OCI-LY7 (cell line): ENCODE data around the gene C17orf50. TPM values are rescaled to one million over a fixed set of nuclear protein-coding genes. Genes with fewer than 3 reads are reported as not detected.

ENCODE experiments used
- BruUV-seq: library from RNA; stranded (reverse); fragments of 400-500 nt; replicated peaks from 2 replicates; lab custom pipeline; 2021; lab: Mats Ljungman, UMichigan
- CTCF ChIA-PET: fragments of 300-600 bp; sonication (Branson Sonifier 250); formaldehyde crosslinking; loops from one replicate; lab custom pipeline; 2022; ENCODE audit warnings: antibody characterized with exemption; ENCODE audit not compliant: unreplicated experiment; lab: Charles Lee
- POLR2A ChIA-PET: fragments of 300-600 bp; sonication (Branson Sonifier 250); formaldehyde crosslinking; loops from one replicate; lab custom pipeline; 2022; ENCODE audit warnings: antibody characterized with exemption; lab: Charles Lee
- DNase-seq: peaks from one replicate; pipeline ENCODE4 v3.0.0-alpha.2; 2015; ENCODE audit warnings: low spot score
- H2AFZ ChIP-seq: fragments of 200-600 bp; sonication (generic), shearing (Covaris generic); 2 replicates; pipeline ENCODE4 v1.6.1; 2014; ENCODE audit warnings: mild to moderate bottlenecking, antibody characterized with exemption, low read length, moderate library complexity
- H3K27ac ChIP-seq: fragments of 200-600 bp; sonication (generic); 2 replicates; pipeline ENCODE4 v1.5.1; 2014; ENCODE audit warnings: mixed run types, low read depth, mild to moderate bottlenecking, moderate library complexity, low read length, inconsistent platforms; ENCODE audit not compliant: poor library complexity, severe bottlenecking
- H3K36me3 ChIP-seq: fragments of 200-600 bp; sonication (generic); 2 replicates; pipeline ENCODE4 v1.6.1; 2014; ENCODE audit warnings: mild to moderate bottlenecking, antibody characterized with exemption, low read length, moderate library complexity, mixed read lengths; ENCODE audit not compliant: insufficient read depth
- H3K4me1 ChIP-seq: fragments of 200-600 bp; sonication (generic); 2 replicates; pipeline ENCODE4 v1.5.1; 2014; ENCODE audit warnings: mild to moderate bottlenecking, low read length; ENCODE audit not compliant: insufficient read depth, poor library complexity, severe bottlenecking
- H3K4me2 ChIP-seq: fragments of 200-600 bp; sonication (generic); 2 replicates; pipeline ENCODE4 v1.6.1; 2014; ENCODE audit warnings: mild to moderate bottlenecking, low read length
- H3K4me3 ChIP-seq: fragments of 200-600 bp; sonication (generic); 2 replicates; pipeline ENCODE4 v1.5.1; 2014; ENCODE audit warnings: mild to moderate bottlenecking, low read depth, low read length; ENCODE audit not compliant: poor library complexity, severe bottlenecking
- H3K79me2 ChIP-seq: fragments of 200-600 bp; sonication (generic); 2 replicates; pipeline ENCODE4 v1.6.1; 2016; ENCODE audit warnings: low read depth, mild to moderate bottlenecking, low read length, moderate library complexity, mixed read lengths; ENCODE audit not compliant: insufficient read depth
- H3K9me2 ChIP-seq: fragments of 200-600 bp; sonication (generic); 2 replicates; pipeline ENCODE4 v1.6.1; 2016; ENCODE audit warnings: mild to moderate bottlenecking, low read length, mixed read lengths; ENCODE audit not compliant: insufficient read depth
- H3K9me3 ChIP-seq: fragments of 200-600 bp; sonication (generic); 2 replicates; pipeline ENCODE4 v1.6.1; 2014; ENCODE audit warnings: mild to moderate bottlenecking, mixed run types, low read length, mixed read lengths
- H4K20me1 ChIP-seq: fragments of 200-600 bp; sonication (generic); 2 replicates; pipeline ENCODE4 v1.6.1; 2014; ENCODE audit warnings: mild to moderate bottlenecking, antibody characterized with exemption, low read length, moderate library complexity, mixed read lengths; ENCODE audit not compliant: insufficient read depth
- CTCF ChIP-seq: fragments of 200-600 bp; sonication (generic); conservative IDR thresholded peaks from 2 replicates; pipeline ENCODE4 v1.5.1; 2014; ENCODE audit warnings: mild to moderate bottlenecking, antibody characterized with exemption, low read length, moderate library complexity, mixed read lengths
- EZH2phosphoT487 ChIP-seq: fragments of 200-600 bp; sonication (generic); IDR thresholded peaks from 2 replicates; pipeline ENCODE4 v1.6.1; 2018; ENCODE audit warnings: low read depth, borderline replicate concordance, mild to moderate bottlenecking, mixed run types, antibody characterized with exemption, low read length, moderate library complexity, mixed read lengths
- intact Hi-C: fragments of 100-400 bp; cut with micrococcal nuclease; formaldehyde crosslinking; loops from one replicate; pipeline ENCODE4 v1.10.0; 2022; ENCODE audit not compliant: unreplicated experiment
- total RNA-seq, 2 experiments: library from RNA; depleted of rRNA in 1 of 2; stranded (reverse); fragments of >200 nt in 1 of 2; shearing (Covaris generic) in 1 of 2; gene quantifications; 2 replicates each; pipeline ENCODE4 v1.2.3, GENCODE V29; 2014 to 2022

C17orf50 gene
- total RNA-seq, 2 experiments from 2014 or later = not detected

GRCh38 chr17:35733366-35733765 lies 27.3 kb upstream of the C17orf50 start:
- Histone ChIP-seq H3K4me1 (no peaks in the 10 kb centered on the region), H3K79me2 (no peaks in the 10 kb centered on the region), H3K27ac (no peak overlapping the region), H3K9me2 (no peaks in the 10 kb centered on the region), H2AFZ (no peak overlapping the region), H3K9me3 (no peaks in the 10 kb centered on the region), H4K20me1 (no peaks in the 10 kb centered on the region), H3K4me3 (no peak overlapping the region), H3K36me3 (no peaks in the 10 kb centered on the region), H3K4me2 (no peak overlapping the region)
- intact Hi-C loops = no loop called here
- BruUV-seq = no TSS peak
- no peak for DNase-seq
- TF ChIP-seq CTCF (no peak), EZH2phosphoT487 (no peak)
- CTCF ChIA-PET = no interaction called here
- POLR2A ChIA-PET = interaction anchor here (0.7 kb wide), 1 partner anchor 191 kb away, joined by 3 read pairs; no protein-coding TSS in a partner anchor

GRCh38 chr17:35734396-35734795 lies 26.3 kb upstream of the C17orf50 start:
- POLR2A ChIA-PET = no interaction called here
- TF ChIP-seq EZH2phosphoT487 (no peak), CTCF (no peak)
- CTCF ChIA-PET = no interaction called here

GRCh38 chr17:35735036-35735805 lies 25.5 kb upstream of the C17orf50 start:
- H3K4me2 ChIP-seq = no peak overlapping the region
- H3K4me1 ChIP-seq = no peaks in the 10 kb centered on the region
- H4K20me1 ChIP-seq = no peaks in the 10 kb centered on the region
- H3K79me2 ChIP-seq = no peaks in the 10 kb centered on the region
- intact Hi-C loops = no loop called here
- H3K27ac ChIP-seq = no peak overlapping the region
- no peak for DNase-seq
- CTCF ChIA-PET = no interaction called here
- no peak overlapping the region for H3K4me3 ChIP-seq
- no peak overlapping the region for H2AFZ ChIP-seq
- TF ChIP-seq EZH2phosphoT487 (no peak), CTCF (no peak)
- no peaks in the 10 kb centered on the region for H3K9me3 ChIP-seq
- BruUV-seq = no TSS peak
- H3K36me3 ChIP-seq = no peaks in the 10 kb centered on the region
- POLR2A ChIA-PET = interaction anchor here (0.6 kb wide), 1 partner anchor 177 kb away, joined by 3 read pairs; no protein-coding TSS in a partner anchor
- no peaks in the 10 kb centered on the region for H3K9me2 ChIP-seq

More at GRCh38 chr17:35734396-35734795, 26.3 kb upstream of the C17orf50 start:
- Histone ChIP-seq H3K9me3 (no peaks in the 10 kb centered on the region), H2AFZ (no peak overlapping the region), H3K4me2 (no peak overlapping the region), H4K20me1 (no peaks in the 10 kb centered on the region), H3K4me3 (no peak overlapping the region), H3K36me3 (no peaks in the 10 kb centered on the region), H3K27ac (no peak overlapping the region), H3K9me2 (no peaks in the 10 kb centered on the region), H3K79me2 (no peaks in the 10 kb centered on the region), H3K4me1 (no peaks in the 10 kb centered on the region)
- intact Hi-C loops = no loop called here
- BruUV-seq = no TSS peak
- no peak for DNase-seq
